IPS-NIHi7 (cell line): ENCODE results near the gene OR3A3.

Experiments
- DNase-seq: peaks from one replicate; pipeline ENCODE4 v3.0.0; 2012; ENCODE audit warnings: mixed read lengths; ENCODE audit errors: extremely low spot score

Gene OR3A3

GRCh38 chr17:3472137-3472536 lies 61.0 kb downstream of the OR3A3 start:
- DNase-seq: no peak
